Trophoblast cell (in vitro differentiated cells and primary cell): ENCODE results near the gene APOL4.
"Not testable (repeated sequence)": the region's sequence is repeated elsewhere in the genome, so short reads cannot be mapped to it uniquely, and the experiment has no call there.

ENCODE experiments used
- DNase-seq, 2 donors: peaks; one replicate each; pipeline ENCODE4 v3.0.0-alpha.2; 2016
- H2AFZ ChIP-seq: 2 replicates; pipeline ENCODE4 v1.6.1; 2013; ENCODE audit warnings: low read length, moderate library complexity, mild to moderate bottlenecking; ENCODE audit not compliant: insufficient read depth, poor library complexity
- H2AK5ac ChIP-seq: 2 replicates; pipeline ENCODE4 v1.6.1; 2013; ENCODE audit warnings: mild to moderate bottlenecking, low read length
- H2BK120ac ChIP-seq: 2 replicates; pipeline ENCODE4 v1.6.1; 2013; ENCODE audit warnings: low read length, mild to moderate bottlenecking, moderate library complexity; ENCODE audit not compliant: insufficient read depth, poor library complexity
- H2BK12ac ChIP-seq: 2 replicates; pipeline ENCODE4 v1.6.1; 2013; ENCODE audit warnings: mild to moderate bottlenecking, low read length, moderate library complexity
- H2BK5ac ChIP-seq: 2 replicates; pipeline ENCODE4 v1.6.1; 2013; ENCODE audit warnings: low read length, low read depth, moderate library complexity, mild to moderate bottlenecking; ENCODE audit not compliant: poor library complexity
- H3K14ac ChIP-seq: 2 replicates; pipeline ENCODE4 v1.6.1; 2013; ENCODE audit warnings: mild to moderate bottlenecking, low read length
- H3K18ac ChIP-seq: 2 replicates; pipeline ENCODE4 v1.6.1; 2013; ENCODE audit warnings: mild to moderate bottlenecking, low read length
- H3K23ac ChIP-seq: 2 replicates; pipeline ENCODE4 v1.6.1; 2013; ENCODE audit warnings: low read length
- H3K27ac ChIP-seq: 2 replicates; pipeline ENCODE4 v1.5.1; 2013; ENCODE audit warnings: low read depth, mild to moderate bottlenecking, inconsistent platforms, low read length, moderate library complexity
- H3K27me3 ChIP-seq: 2 replicates; pipeline ENCODE4 v1.6.1; 2013; ENCODE audit warnings: inconsistent platforms, mild to moderate bottlenecking, low read length, moderate library complexity; ENCODE audit not compliant: insufficient read depth
- H3K36me3 ChIP-seq, 2 experiments: 1 replicate in 1 of 2; 2 replicates in 1 of 2; pipeline ENCODE4 v1.6.1; 2013; ENCODE audit warnings: low read length in 2 of 2, mild to moderate bottlenecking in 2 of 2, moderate library complexity in 1 of 2; ENCODE audit not compliant: insufficient read depth in 2 of 2, control insufficient read depth in 1 of 2
- H3K4ac ChIP-seq: 2 replicates; pipeline ENCODE4 v1.6.1; 2013; ENCODE audit warnings: low read depth, mild to moderate bottlenecking, low read length, moderate library complexity
- H3K4me1 ChIP-seq, 2 experiments: 1 replicate in 1 of 2; 2 replicates in 1 of 2; pipeline ENCODE4 v1.6.1; 2013; ENCODE audit warnings: low read length in 2 of 2, mild to moderate bottlenecking in 2 of 2, moderate library complexity in 1 of 2; ENCODE audit not compliant: insufficient read depth in 2 of 2, control insufficient read depth in 1 of 2
- H3K4me2 ChIP-seq: 2 replicates; pipeline ENCODE4 v1.6.1; 2013; ENCODE audit warnings: inconsistent platforms, mild to moderate bottlenecking, low read length, moderate library complexity
- H3K4me3 ChIP-seq: 2 replicates; pipeline ENCODE4 v1.5.1; 2013; ENCODE audit warnings: mild to moderate bottlenecking, low read depth, low read length, inconsistent platforms
- H3K79me1 ChIP-seq: one replicate; pipeline ENCODE4 v1.6.1; 2013; ENCODE audit warnings: low read length
- H3K79me2 ChIP-seq: 2 replicates; pipeline ENCODE4 v1.6.1; 2013; ENCODE audit warnings: low read length, mild to moderate bottlenecking; ENCODE audit not compliant: control insufficient read depth, insufficient read depth, poor library complexity
- H3K9ac ChIP-seq: 2 replicates; pipeline ENCODE4 v1.6.1; 2013; ENCODE audit warnings: mild to moderate bottlenecking, low read length
- H3K9me3 ChIP-seq: 2 replicates; pipeline ENCODE4 v1.6.1; 2013; ENCODE audit warnings: low read depth, mild to moderate bottlenecking, control low read depth, inconsistent platforms, low read length; ENCODE audit not compliant: insufficient read depth
- H4K12ac ChIP-seq: 2 replicates; pipeline ENCODE4 v1.6.1; 2013; ENCODE audit warnings: low read depth, mild to moderate bottlenecking, low read length, moderate library complexity
- H4K8ac ChIP-seq: 2 replicates; pipeline ENCODE4 v1.6.1; 2013; ENCODE audit warnings: low read depth, mild to moderate bottlenecking, low read length, moderate library complexity
- H4K91ac ChIP-seq: one replicate; pipeline ENCODE4 v1.6.1; 2013; ENCODE audit warnings: low read depth, mild to moderate bottlenecking, low read length, moderate library complexity
- WGBS: extraction: QIAGEN DNeasy Blood & Tissue Kit; methylation state at CpG from one replicate; pipeline ENCODE4 v1.1.7; 2013; ENCODE audit warnings: missing lambda C conversion rate; ENCODE audit not compliant: insufficient read length, insufficient coverage; ENCODE audit errors: extremely low coverage; 5-methylcytosine and 5-hydroxymethylcytosine counted together

APOL4 gene

GRCh38 chr22:36206255-36206654, 4.6 kb upstream of the APOL4 start:
- Histone ChIP-seq H3K14ac (no peak overlapping the region), H3K9ac (no peak overlapping the region), H3K4me3 (no peak overlapping the region), H3K79me1 (no peaks in the 10 kb centered on the region), H3K79me2 (no peaks in the 10 kb centered on the region), H4K91ac (no peak overlapping the region), H3K27me3 (no peaks in the 10 kb centered on the region), H2AK5ac (no peak overlapping the region), H2BK12ac (no peak overlapping the region), H3K27ac (no peak overlapping the region), H3K36me3 (no peaks in the 10 kb centered on the region), H2BK5ac (no peak overlapping the region), H3K18ac (no peak overlapping the region), H3K23ac (no peak overlapping the region), H2BK120ac (no peak overlapping the region), H2AFZ (no peak overlapping the region), H3K4me2 (no peak overlapping the region), H3K9me3 (peaks cover 3% of the 10 kb centered on the region), H4K12ac (no peak overlapping the region), H4K8ac (no peak overlapping the region), H3K4me1 (peaks cover 4 to 8% of the 10 kb centered on the region in 2 experiments), H3K4ac (no peak overlapping the region)
- DNase-seq = no peak
- no CpG with 5 or more reads among the region's 1 CpG for WGBS

- not testable (repeated sequence) for H3K4me2 ChIP-seq, H4K8ac ChIP-seq, H3K27me3 ChIP-seq, H3K18ac ChIP-seq, H2BK5ac ChIP-seq, H2BK12ac ChIP-seq, DNase-seq, H3K9ac ChIP-seq, H3K79me1 ChIP-seq, H3K27ac ChIP-seq, H3K4ac ChIP-seq, H3K23ac ChIP-seq, H2AK5ac ChIP-seq, H4K91ac ChIP-seq, H3K4me1 ChIP-seq, H4K12ac ChIP-seq, H2BK120ac ChIP-seq, H3K9me3 ChIP-seq, H3K79me2 ChIP-seq, H3K36me3 ChIP-seq, H2AFZ ChIP-seq, H3K14ac ChIP-seq
- peak overlapping the region; percentile 48 for H3K4me3 ChIP-seq
- no CpG with 5 or more reads among the region's 5 CpGs for WGBS
Observed at GRCh38 chr22:36205573-36205972, 4.0 kb upstream of the APOL4 start.

- Histone ChIP-seq H3K27ac (no peak overlapping the region), H4K12ac (no peak overlapping the region), H3K14ac (no peak overlapping the region), H3K9ac (no peak overlapping the region), H2BK5ac (no peak overlapping the region), H3K79me2 (no peaks in the 10 kb centered on the region), H3K4ac (no peak overlapping the region), H2AFZ (no peak overlapping the region), H3K23ac (no peak overlapping the region), H3K18ac (no peak overlapping the region), H3K36me3 (no peaks in the 10 kb centered on the region), H3K4me3 (no peak overlapping the region), H4K8ac (no peak overlapping the region), H3K9me3 (no peaks in the 10 kb centered on the region), H2BK12ac (no peak overlapping the region), H3K27me3 (no peaks in the 10 kb centered on the region), H4K91ac (no peak overlapping the region), H3K4me1 (peaks cover 4 to 8% of the 10 kb centered on the region in 2 experiments), H2AK5ac (no peak overlapping the region), H3K79me1 (no peaks in the 10 kb centered on the region), H2BK120ac (no peak overlapping the region), H3K4me2 (no peak overlapping the region)
- no CpG with 5 or more reads among the region's 6 CpGs for WGBS
- no peak for DNase-seq
Observed at GRCh38 chr22:36204632-36205015, 3.0 kb upstream of the APOL4 start.

- Histone ChIP-seq H2BK120ac (peak overlapping the region; percentile 54), H3K4ac (no peak overlapping the region), H3K27ac (no peak overlapping the region), H3K23ac (no peak overlapping the region), H3K4me2 (no peak overlapping the region), H3K27me3 (no peaks in the 10 kb centered on the region), H3K4me3 (no peak overlapping the region), H2AK5ac (no peak overlapping the region), H3K18ac (no peak overlapping the region), H3K14ac (no peak overlapping the region), H2BK12ac (no peak overlapping the region), H4K12ac (no peak overlapping the region), H3K4me1 (peaks cover 4 to 8% of the 10 kb centered on the region in 2 experiments), H2AFZ (no peak overlapping the region), H3K79me1 (no peaks in the 10 kb centered on the region), H3K36me3 (no peaks in the 10 kb centered on the region), H3K79me2 (no peaks in the 10 kb centered on the region), H4K8ac (no peak overlapping the region), H4K91ac (peak overlapping the region; percentile 5), H3K9ac (no peak overlapping the region), H2BK5ac (peak overlapping the region; percentile 18), H3K9me3 (no peaks in the 10 kb centered on the region)
- no peak for DNase-seq
- WGBS = no CpG with 5 or more reads among the region's 8 CpGs
Observed at GRCh38 chr22:36204001-36204631, 2.5 kb upstream of the APOL4 start.
